Measurements from ENCODE around the gene ZFP64.
"Not testable (repeated sequence)": the region's sequence is repeated elsewhere in the genome, so short reads cannot be mapped to it uniquely, and the experiment has no call there.

The ZFP64 gene

GRCh38 chr20:52191132-52191915, at the start of gene ZFP64:
Gene ZFP64, minus strand, starts transcription at chr20:52191779. Its CDS starts 143 bp downstream, at chr20:52191636.
- in situ Hi-C loops (cut with HindIII; ENCODE audit: low sequenced_read_pairs), result no loop called here

GRCh38 chr20:52240802-52241201, 49.2 kb upstream of the ZFP64 start:
- in situ Hi-C loops (cut with HindIII; ENCODE audit: low sequenced_read_pairs), result no loop called here

- in situ Hi-C loops (cut with HindIII; ENCODE audit: low sequenced_read_pairs), result no loop called here
Observed at GRCh38 chr20:52239102-52239501, 47.5 kb upstream of the ZFP64 start.

DNA sequence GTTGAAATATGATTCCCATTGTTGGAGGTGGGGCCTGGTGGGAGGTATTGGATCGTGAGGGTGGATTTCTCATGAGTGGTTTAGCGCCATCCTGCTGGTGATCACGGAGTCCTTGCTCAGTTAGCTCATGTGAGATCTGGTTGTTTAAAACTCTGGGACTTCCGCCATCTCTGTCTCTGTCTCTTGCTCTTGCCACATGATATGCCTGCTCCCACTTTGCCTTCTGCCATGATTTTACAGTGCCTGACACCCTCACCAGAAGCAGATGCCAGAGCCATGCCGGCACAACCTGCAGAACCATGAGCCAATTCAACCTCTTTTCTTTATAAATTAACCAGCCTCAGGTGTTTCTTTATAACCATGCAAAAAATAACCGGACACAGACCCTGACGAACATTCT, 44.7 kb upstream of the ZFP64 start:
- in situ Hi-C loops (cut with HindIII; ENCODE audit: low sequenced_read_pairs), result no loop called here

GRCh38 chr20:52235129-52235528, 43.5 kb upstream of the ZFP64 start:
- in situ Hi-C loops (cut with HindIII; ENCODE audit: low sequenced_read_pairs), result no loop called here

GRCh38 chr20:52234302-52235045, 42.9 kb upstream of the ZFP64 start:
- in situ Hi-C loops (cut with HindIII; ENCODE audit: low sequenced_read_pairs), result loop anchor here (5.0 kb wide), 1 partner anchor 107 kb away; no protein-coding TSS in a partner anchor

DNA sequence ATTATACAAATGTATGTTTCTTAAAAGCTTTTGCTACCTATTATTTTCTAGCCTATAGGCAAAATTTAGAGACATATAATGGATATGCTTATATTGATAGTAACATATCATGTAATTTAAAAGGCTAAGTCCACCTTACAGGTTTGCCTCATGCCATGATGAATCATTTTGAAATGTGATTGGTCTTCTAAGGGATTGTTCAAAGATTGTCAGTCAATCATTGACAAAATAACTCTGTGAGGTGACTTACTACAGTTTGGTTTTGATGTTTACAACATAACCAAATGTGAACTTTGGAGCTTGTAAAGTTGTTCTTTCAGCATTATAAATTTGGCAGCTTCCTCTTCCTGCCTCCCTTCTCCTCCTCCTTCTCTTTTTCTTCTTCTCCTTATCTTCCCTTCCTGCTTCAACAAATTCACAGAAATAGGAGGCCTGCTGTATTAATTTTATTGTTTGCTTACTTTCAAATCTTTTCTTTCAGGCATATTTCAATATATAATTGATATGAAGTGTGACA, 39.7 kb upstream of the ZFP64 start:
- in situ Hi-C loops (cut with HindIII; ENCODE audit: low sequenced_read_pairs), result loop anchor here (5.0 kb wide), 1 partner anchor 104 kb away; no protein-coding TSS in a partner anchor

- in situ Hi-C loops (cut with HindIII; ENCODE audit: low sequenced_read_pairs), result loop anchor here (5.0 kb wide), 1 partner anchor 103 kb away; no protein-coding TSS in a partner anchor
Observed at GRCh38 chr20:52230409-52230808, 38.8 kb upstream of the ZFP64 start.

- in situ Hi-C loops (cut with HindIII; ENCODE audit: low sequenced_read_pairs), result not testable (repeated sequence)
Observed at GRCh38 chr20:52229346-52229745, 37.8 kb upstream of the ZFP64 start.

- in situ Hi-C loops (cut with HindIII; ENCODE audit: low sequenced_read_pairs), result no loop called here
Observed at GRCh38 chr20:52226370-52226769, 34.8 kb upstream of the ZFP64 start.

DNA sequence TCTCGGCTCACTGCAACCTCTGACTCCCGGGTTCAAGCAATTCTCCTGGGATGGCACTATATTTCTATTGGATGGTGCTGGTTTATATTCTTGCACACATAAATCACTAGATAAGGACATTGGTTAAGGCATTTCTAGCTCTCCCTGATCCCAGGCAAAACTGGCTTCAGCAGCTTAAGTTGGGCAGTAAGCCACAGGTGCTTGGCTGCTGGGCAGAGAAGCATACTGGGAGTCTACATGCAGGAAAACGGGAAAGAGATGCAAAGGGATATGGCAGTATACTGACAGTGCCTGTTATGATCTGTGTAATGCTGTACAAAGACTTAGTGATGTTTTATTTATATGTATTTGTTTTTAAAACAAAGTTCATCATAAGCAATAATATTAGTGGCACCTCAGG, 33.3 kb upstream of the ZFP64 start:
- in situ Hi-C loops (cut with HindIII; ENCODE audit: low sequenced_read_pairs), result no loop called here

DNA sequence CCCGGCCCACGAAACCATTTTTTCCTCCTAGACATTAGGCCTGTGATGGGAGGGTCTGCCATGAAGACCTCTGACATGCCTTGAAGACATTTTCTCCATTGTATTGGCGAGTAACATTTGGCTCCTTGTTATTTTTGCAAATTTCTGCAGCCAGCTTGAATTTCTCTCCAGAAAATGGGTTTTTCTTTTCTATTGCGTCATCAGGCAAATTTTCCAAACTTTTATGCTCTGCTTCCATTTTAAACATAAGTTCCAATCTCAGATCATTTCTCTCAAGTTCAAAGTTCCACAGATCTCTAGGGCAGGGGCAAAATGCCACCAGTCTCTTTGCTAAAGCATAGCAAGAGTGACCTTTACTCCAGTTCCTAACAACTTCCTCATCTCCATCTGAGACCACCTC, 29.8 kb upstream of the ZFP64 start:
- in situ Hi-C loops (cut with HindIII; ENCODE audit: low sequenced_read_pairs), result not testable (repeated sequence)

DNA sequence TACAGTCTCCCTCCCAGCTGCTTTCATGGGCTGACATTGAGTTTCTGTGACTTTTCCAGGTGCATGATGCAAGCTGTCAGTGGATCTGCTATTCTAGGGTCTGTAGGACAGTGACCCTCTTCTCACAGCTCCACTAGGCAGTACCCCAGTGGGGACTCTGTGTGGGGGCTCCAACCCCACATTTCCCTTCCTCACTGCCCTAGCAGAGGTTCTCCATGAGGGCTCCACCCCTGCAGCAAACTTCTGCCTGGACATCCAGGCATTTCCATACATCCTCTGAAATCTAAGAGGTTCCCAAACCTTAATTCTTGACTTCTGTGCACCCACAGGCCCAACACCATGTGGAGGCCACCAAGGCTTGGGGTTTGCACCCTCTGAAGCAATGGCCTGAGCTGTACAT, 29.3 kb upstream of the ZFP64 start:
- in situ Hi-C loops (cut with HindIII; ENCODE audit: low sequenced_read_pairs), result not testable (repeated sequence)

DNA sequence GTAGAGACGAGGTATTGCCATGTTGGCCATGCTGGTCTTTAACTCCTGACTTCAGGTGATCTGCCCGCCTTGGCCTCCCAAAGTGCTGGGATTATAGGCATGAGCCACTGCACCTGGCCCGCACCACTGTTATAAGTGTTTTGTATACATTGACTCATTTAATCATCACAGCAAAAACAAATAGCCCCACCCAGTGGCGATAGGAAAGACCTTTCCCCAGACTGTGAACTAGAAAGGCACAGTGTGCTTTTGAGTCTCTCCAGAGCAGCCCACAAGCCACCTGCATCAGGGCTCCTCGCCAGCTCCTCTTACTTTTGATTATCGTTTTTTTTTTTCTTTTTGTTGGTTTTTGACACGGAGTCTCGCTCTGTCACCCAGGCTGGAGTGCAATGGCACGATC, 27.9 kb upstream of the ZFP64 start:
- in situ Hi-C loops (cut with HindIII; ENCODE audit: low sequenced_read_pairs), result no loop called here

DNA sequence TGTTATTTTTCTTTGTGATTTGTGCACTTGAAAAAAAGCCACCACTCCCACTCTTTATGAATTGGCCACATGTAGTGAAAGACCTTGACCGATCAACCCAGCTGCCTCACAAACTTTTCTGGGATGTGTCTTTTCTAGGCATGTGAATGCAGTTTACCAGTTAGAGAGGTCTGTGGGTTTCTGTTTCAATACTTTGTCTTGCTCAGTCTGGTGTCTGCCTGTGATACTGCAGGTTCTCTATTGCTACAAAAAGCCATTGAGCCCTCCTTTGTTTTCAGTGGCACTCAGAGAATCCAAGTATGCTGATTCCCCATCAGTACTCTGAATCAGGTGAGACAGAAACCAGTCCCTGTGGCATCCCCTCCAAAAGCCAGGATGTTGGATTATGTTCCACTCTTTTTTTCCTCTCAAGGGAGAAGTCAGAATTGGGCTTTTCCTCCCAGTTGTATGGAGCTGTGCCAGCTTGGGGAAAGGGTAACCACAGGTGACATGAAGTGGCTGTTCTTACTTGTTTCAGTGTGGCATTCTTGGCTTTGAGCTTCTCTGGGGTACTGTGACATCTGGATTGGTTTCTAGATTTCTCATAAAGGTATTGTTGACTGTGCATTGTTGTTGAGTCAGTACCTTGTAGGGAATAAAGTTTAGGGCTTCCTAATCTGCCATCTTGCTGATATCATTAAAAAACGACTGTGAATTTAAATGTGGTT, 26.3 kb upstream of the ZFP64 start:
- in situ Hi-C loops (cut with HindIII; ENCODE audit: low sequenced_read_pairs), result no loop called here

DNA sequence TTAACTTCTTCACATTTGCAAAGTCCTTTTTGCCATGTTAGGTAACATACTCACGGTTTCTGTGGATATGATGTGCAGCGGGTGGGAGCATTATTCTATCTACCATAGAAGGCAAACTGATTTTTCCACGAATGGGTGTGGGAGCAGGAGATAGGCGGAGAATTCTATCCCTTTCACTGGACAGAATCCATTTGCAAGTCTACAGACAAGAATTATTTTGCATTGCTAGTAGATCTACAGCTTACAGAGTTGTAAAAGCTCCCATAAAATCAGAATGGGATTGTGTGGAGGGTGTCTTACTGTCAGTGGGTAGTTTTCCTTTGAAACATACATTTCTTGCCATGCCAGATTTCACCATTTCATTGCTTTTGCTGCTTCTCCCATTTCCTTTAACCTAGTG, 22.4 kb upstream of the ZFP64 start:
- in situ Hi-C loops (cut with HindIII; ENCODE audit: low sequenced_read_pairs), result no loop called here

- in situ Hi-C loops (cut with HindIII; ENCODE audit: low sequenced_read_pairs), result no loop called here
Observed at GRCh38 chr20:52212943-52213342, 21.4 kb upstream of the ZFP64 start.

GRCh38 chr20:52210037-52210990, 18.7 kb upstream of the ZFP64 start:
- in situ Hi-C loops (cut with HindIII; ENCODE audit: low sequenced_read_pairs), result no loop called here

DNA sequence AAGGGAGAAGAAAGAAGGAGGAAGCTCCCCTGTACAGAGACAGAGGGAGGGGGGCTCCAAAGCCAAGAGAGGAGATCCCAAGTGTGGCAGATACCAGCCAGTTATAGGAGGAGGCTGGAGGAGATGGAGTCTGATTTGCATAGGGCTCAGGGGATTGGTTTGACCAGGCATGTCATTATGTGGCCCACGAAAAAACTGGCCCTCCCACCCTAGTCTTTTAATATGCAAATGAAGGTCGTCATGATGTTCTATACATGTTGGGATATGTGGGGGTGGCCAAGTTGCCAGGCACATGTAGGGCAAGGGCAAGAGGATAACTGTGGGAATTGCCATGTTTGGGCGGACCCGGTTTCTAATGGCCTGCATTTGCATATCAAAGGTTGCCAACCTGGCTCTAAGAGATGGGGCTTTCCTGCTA, 17.6 kb upstream of the ZFP64 start:
- in situ Hi-C loops (cut with HindIII; ENCODE audit: low sequenced_read_pairs), result no loop called here
